HCT116 (cell line): ENCODE data around the gene GUCY2D. TPM values are rescaled to one million over a fixed set of nuclear protein-coding genes. Genes with fewer than 3 reads are reported as not detected.

ENCODE experiments used
- ATAC-seq: fragments of 200-7000 bp; cut with Tn5 transposase; 2 replicates; pipeline ENCODE4 v1.9.1; 2020; ENCODE audit warnings: mild to moderate bottlenecking, moderate library complexity
- BruUV-seq: library from RNA; stranded (reverse); fragments of 400-500 nt; replicated peaks from 2 replicates; lab custom pipeline; 2021; lab: Mats Ljungman, UMichigan
- CTCF ChIA-PET: fragments of 300-600 bp; sonication (Branson Sonifier 250); formaldehyde crosslinking; loops from one replicate; lab custom pipeline; 2021; ENCODE audit warnings: antibody characterized with exemption; lab: Charles Lee
- POLR2A ChIA-PET: fragments of 300-600, 350-600 bp; sonication (Branson Sonifier 250); formaldehyde crosslinking; loops from one replicate; lab custom pipeline; 2021; ENCODE audit warnings: antibody characterized with exemption; lab: Charles Lee
- RAD21 ChIA-PET, 2 experiments: fragments of 300-600 bp; sonication (Branson Sonifier 250); formaldehyde crosslinking; loops; one replicate each; lab custom pipeline; 2023; ENCODE audit warnings: low total read pairs in 2 of 2; ENCODE audit not compliant: uncharacterized antibody in 2 of 2, unreplicated experiment in 2 of 2, low non-redundant PET in 1 of 2; lab: Charles Lee
- DNase-seq: peaks from one replicate; pipeline ENCODE4 v3.0.0-alpha.2; 2010; ENCODE audit warnings: low read depth, low spot score
- H2AFZ ChIP-seq: fragments of 200-600 bp; shearing (Covaris generic), sonication (generic); 2 replicates; pipeline ENCODE4 v1.6.1; 2017; ENCODE audit warnings: low read depth, mixed run types, mixed read lengths, antibody characterized with exemption, low read length; ENCODE audit not compliant: poor library complexity, severe bottlenecking
- H3K27ac ChIP-seq: 2 replicates; pipeline ENCODE4 v1.5.1; 2012; ENCODE audit warnings: low read depth, low read length
- H3K27me3 ChIP-seq: fragments of 200-600 bp; sonication (generic); 2 replicates; pipeline ENCODE4 v1.6.1; 2016; ENCODE audit warnings: mixed run types, low read length, mixed read lengths; ENCODE audit not compliant: insufficient read depth
- H3K36me3 ChIP-seq, 2 experiments: fragments of 200-500 bp in 1 of 2; fragments of 200-600 bp in 1 of 2; sonication (Bioruptor generic) in 1 of 2; sonication (generic) in 1 of 2; 2 replicates each; pipeline versions ENCODE4 v1.5.1 to v1.6.1; 2014 to 2016; ENCODE audit warnings: low read length in 2 of 2, inconsistent platforms in 1 of 2, mixed read lengths in 1 of 2, mixed run types in 1 of 2; ENCODE audit not compliant: insufficient read depth in 2 of 2, control insufficient read depth in 1 of 2
- H3K4me1 ChIP-seq, 2 experiments: fragments of 200-600 bp in 1 of 2; sonication (generic) in 1 of 2; 2 replicates each; pipeline versions ENCODE4 v1.5.1 to v1.6.1; 2012 to 2017; ENCODE audit warnings: low read length in 2 of 2, inconsistent platforms in 1 of 2, mild to moderate bottlenecking in 1 of 2, mixed read lengths in 1 of 2, mixed run types in 1 of 2, moderate library complexity in 1 of 2; ENCODE audit not compliant: insufficient read depth in 2 of 2, control insufficient read depth in 1 of 2
- H3K4me2 ChIP-seq: fragments of 200-600 bp; sonication (generic); 2 replicates; pipeline ENCODE4 v1.6.1; 2017; ENCODE audit warnings: mixed run types, low read length, mixed read lengths
- H3K4me3 ChIP-seq, 2 experiments: fragments of 200-600 bp in 1 of 2; sonication (generic) in 1 of 2; replicated peaks in 1 of 2; 2 replicates each; pipeline ENCODE4 v1.5.1; 2011 to 2016; ENCODE audit warnings: low read length in 2 of 2, control low read depth in 1 of 2, low read depth in 1 of 2, mild to moderate bottlenecking in 1 of 2, mixed read lengths in 1 of 2, mixed run types in 1 of 2
- H3K79me2 ChIP-seq: fragments of 200-600 bp; sonication (generic); 2 replicates; pipeline ENCODE4 v1.6.1; 2017; ENCODE audit warnings: mild to moderate bottlenecking, mixed run types, low read length, moderate library complexity, mixed read lengths; ENCODE audit not compliant: insufficient read depth
- H3K9ac ChIP-seq: fragments of 200-600 bp; sonication (generic); 2 replicates; pipeline ENCODE4 v1.6.1; 2016; ENCODE audit warnings: low read length, mixed read lengths
- H3K9me2 ChIP-seq: fragments of 200-600 bp; sonication (generic), shearing (Covaris generic); 2 replicates; pipeline ENCODE4 v1.6.1; 2017; ENCODE audit warnings: mixed run types, mild to moderate bottlenecking, moderate library complexity; ENCODE audit not compliant: insufficient read depth
- H3K9me3 ChIP-seq, 2 experiments: fragments of 200-500 bp in 1 of 2; fragments of 200-600 bp in 1 of 2; sonication (Bioruptor generic) in 1 of 2; sonication (generic) in 1 of 2; 2 replicates each; pipeline ENCODE4 v1.6.1; 2014 to 2017; ENCODE audit warnings: low read length in 2 of 2, mixed read lengths in 2 of 2, inconsistent platforms in 1 of 2, low read depth in 1 of 2, mild to moderate bottlenecking in 1 of 2, mixed run types in 1 of 2, moderate library complexity in 1 of 2; ENCODE audit not compliant: control insufficient read depth in 1 of 2, insufficient read depth in 1 of 2
- H4K20me1 ChIP-seq: fragments of 200-600 bp; sonication (generic), shearing (Covaris generic); 2 replicates; pipeline ENCODE4 v1.6.1; 2017; ENCODE audit warnings: mixed run types, mild to moderate bottlenecking, moderate library complexity; ENCODE audit not compliant: insufficient read depth
- ELF1 ChIP-seq: IDR thresholded peaks from 2 replicates; pipeline ENCODE4 v1.6.1; 2012; ENCODE audit warnings: low read depth, borderline replicate concordance
- EZH2phosphoT487 ChIP-seq: fragments of 200-600 bp; IDR thresholded peaks from 2 replicates; pipeline ENCODE4 v1.6.1; 2018; ENCODE audit warnings: antibody characterized with exemption, borderline replicate concordance
- FOSL1 ChIP-seq: IDR thresholded peaks from 2 replicates; pipeline ENCODE4 v1.6.1; 2012; ENCODE audit warnings: low read depth
- JUND ChIP-seq: IDR thresholded peaks from 2 replicates; pipeline ENCODE4 v1.6.1; 2012
- POLR2A ChIP-seq: IDR thresholded peaks from 2 replicates; pipeline ENCODE4 v1.7.0; 2011; ENCODE audit warnings: borderline replicate concordance; ENCODE audit not compliant: insufficient read depth, insufficient read length; ENCODE audit errors: extremely low read depth
- POLR2AphosphoS5 ChIP-seq: IDR thresholded peaks from 2 replicates; pipeline ENCODE4 v1.6.1; 2011; ENCODE audit warnings: mild to moderate bottlenecking, low read depth, low read length, moderate library complexity
- RAD21 ChIP-seq: IDR thresholded peaks from 2 replicates; pipeline ENCODE4 v1.6.1; 2012; ENCODE audit warnings: low read depth, mild to moderate bottlenecking
- SP1 ChIP-seq: IDR thresholded peaks from 2 replicates; pipeline ENCODE4 v1.6.1; 2012; ENCODE audit warnings: low read depth
- SRF ChIP-seq: IDR thresholded peaks from 2 replicates; pipeline ENCODE4 v1.6.1; 2012; ENCODE audit warnings: low read depth
- ZFX ChIP-seq: fragments of 450-650 bp; IDR thresholded peaks from 2 replicates; pipeline ENCODE4 v1.6.1; 2017
- ZNF274 ChIP-seq: fragments of 200-500 bp; sonication (Bioruptor generic); IDR thresholded peaks from 2 replicates; pipeline ENCODE4 v1.6.1; 2014; ENCODE audit warnings: mild to moderate bottlenecking, low read depth, low read length, inconsistent platforms
- intact Hi-C: fragments of 100-400 bp; cut with micrococcal nuclease; formaldehyde crosslinking; loops from 2 replicates; pipeline ENCODE4 v1.10.0; 2022
- total RNA-seq: library from RNA; stranded (reverse); gene quantifications from one replicate; pipeline ENCODE4 v1.2.1, GENCODE V29; 2021; ENCODE audit not compliant: unreplicated experiment
- TF ChIP-seq, protein P1 (sequence below): IDR thresholded peaks from 2 replicates; pipeline ENCODE4 v1.6.1; 2012
- TF ChIP-seq, protein P2 (sequence below): IDR thresholded peaks from 2 replicates; pipeline ENCODE4 v1.6.1; 2011; ENCODE audit warnings: mild to moderate bottlenecking, low read length, moderate library complexity; ENCODE audit not compliant: insufficient replicate concordance; ENCODE audit errors: extremely low read depth

The GUCY2D gene
- total RNA-seq, 1 experiment from 2014 or later, result 1.4 TPM

- intact Hi-C loops, result no loop called here
- POLR2A ChIA-PET, result interaction anchor here (0.9 kb wide), 1 partner anchor 345 kb away, joined by 3 read pairs; no protein-coding TSS in a partner anchor
Observed at GRCh38 chr17:8031261-8031661, 28.8 kb downstream of the GUCY2D start.

More at GRCh38 chr17:8031261-8031661, 28.8 kb downstream of the GUCY2D start:
- ChIA-PET RAD21 (no interaction called here), CTCF (interaction anchor here (1.5 to 2.6 kb wide), 2 partner anchors 10 to 14 kb away, joined by 5 to 14 read pairs; no protein-coding TSS in a partner anchor)
- no peak for ATAC-seq
- Histone ChIP-seq H3K27ac (no peak overlapping the region), H3K4me3 (no peak overlapping the region), H3K79me2 (no peaks in the 10 kb centered on the region), H3K27me3 (no peaks in the 10 kb centered on the region; the same call in 1 of the 2 replicates), H3K4me1 (no peaks in the 10 kb centered on the region), H3K9me3 (no peaks in the 10 kb centered on the region), H2AFZ (no peak overlapping the region), H3K4me2 (no peak overlapping the region), H4K20me1 (no peaks in the 10 kb centered on the region), H3K9ac (no peak overlapping the region), H3K9me2 (no peaks in the 10 kb centered on the region), H3K36me3 (no peaks in the 10 kb centered on the region)
- no peak for DNase-seq
- no peak for TF ChIP-seq FOSL1
- TF ChIP-seq SRF, result no peak
- TF ChIP-seq ELF1, result no peak
- no peak for TF ChIP-seq ZFX
- TF ChIP-seq POLR2AphosphoS5, result no peak
- no peak for TF ChIP-seq JUND
- TF ChIP-seq RAD21, result no peak
- TF ChIP-seq, protein P1, sequence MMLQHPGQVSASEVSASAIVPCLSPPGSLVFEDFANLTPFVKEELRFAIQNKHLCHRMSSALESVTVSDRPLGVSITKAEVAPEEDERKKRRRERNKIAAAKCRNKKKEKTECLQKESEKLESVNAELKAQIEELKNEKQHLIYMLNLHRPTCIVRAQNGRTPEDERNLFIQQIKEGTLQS, result no peak
- TF ChIP-seq ZNF274, result no peak
- no peak for TF ChIP-seq EZH2phosphoT487
- no peak for TF ChIP-seq SP1
- TF ChIP-seq POLR2A, result no peak
- TF ChIP-seq, protein P2, sequence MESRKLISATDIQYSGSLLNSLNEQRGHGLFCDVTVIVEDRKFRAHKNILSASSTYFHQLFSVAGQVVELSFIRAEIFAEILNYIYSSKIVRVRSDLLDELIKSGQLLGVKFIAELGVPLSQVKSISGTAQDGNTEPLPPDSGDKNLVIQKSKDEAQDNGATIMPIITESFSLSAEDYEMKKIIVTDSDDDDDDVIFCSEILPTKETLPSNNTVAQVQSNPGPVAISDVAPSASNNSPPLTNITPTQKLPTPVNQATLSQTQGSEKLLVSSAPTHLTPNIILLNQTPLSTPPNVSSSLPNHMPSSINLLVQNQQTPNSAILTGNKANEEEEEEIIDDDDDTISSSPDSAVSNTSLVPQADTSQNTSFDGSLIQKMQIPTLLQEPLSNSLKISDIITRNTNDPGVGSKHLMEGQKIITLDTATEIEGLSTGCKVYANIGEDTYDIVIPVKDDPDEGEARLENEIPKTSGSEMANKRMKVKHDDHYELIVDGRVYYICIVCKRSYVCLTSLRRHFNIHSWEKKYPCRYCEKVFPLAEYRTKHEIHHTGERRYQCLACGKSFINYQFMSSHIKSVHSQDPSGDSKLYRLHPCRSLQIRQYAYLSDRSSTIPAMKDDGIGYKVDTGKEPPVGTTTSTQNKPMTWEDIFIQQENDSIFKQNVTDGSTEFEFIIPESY, result no peak
- no TSS peak for BruUV-seq
